ENCODE measurements around the gene NHEJ1.

Gene NHEJ1

GRCh38 chr2:219182331-219183150, 21.9 kb upstream of the NHEJ1 start:
- no peak for DNase-seq (ENCODE audit: low read depth in 2 of 2)

DNA sequence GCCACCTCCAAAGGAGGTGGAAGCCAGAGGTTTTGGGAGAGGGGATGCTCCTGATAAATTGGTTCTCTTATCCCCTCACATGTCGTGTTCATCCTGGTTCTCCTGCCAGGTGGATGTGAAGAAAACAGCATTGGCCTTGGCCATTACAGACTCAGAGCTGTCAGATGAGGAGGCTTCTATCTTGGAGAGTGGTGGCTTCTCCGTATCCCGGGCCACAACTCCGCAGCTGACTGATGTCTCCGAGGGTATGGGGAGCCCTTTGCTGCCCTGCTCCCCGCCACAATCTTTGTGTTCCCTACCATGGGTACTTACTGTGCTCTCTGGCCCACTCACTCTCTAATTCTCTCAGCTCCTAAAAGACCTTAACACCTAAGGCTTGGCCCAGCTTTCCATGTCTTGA, 20.9 kb upstream of the NHEJ1 start:
- DNase-seq (ENCODE audit: low read depth in 2 of 2), result no peak

DNA sequence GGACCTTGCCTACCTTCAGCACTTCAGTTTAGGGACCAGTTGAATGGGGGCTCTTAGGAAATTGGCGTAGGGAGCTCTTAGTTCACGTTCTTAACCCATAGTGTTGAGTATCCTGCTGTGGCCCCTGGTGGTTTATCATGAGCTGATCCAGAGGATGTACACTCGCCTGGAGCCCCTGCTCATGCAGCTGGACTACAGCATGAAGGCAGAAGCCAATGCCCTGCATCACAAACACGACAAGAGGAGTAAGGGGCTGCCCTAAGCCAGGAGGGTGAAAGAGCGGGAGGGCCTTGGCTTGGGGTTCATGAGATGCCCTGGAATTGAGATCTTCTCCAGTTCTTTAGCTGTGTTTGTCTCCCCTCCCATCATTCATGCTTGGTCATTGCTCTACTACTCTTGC, 20.3 kb upstream of the NHEJ1 start:
- DNase-seq (ENCODE audit: low read depth in 2 of 2), result no peak

DNA sequence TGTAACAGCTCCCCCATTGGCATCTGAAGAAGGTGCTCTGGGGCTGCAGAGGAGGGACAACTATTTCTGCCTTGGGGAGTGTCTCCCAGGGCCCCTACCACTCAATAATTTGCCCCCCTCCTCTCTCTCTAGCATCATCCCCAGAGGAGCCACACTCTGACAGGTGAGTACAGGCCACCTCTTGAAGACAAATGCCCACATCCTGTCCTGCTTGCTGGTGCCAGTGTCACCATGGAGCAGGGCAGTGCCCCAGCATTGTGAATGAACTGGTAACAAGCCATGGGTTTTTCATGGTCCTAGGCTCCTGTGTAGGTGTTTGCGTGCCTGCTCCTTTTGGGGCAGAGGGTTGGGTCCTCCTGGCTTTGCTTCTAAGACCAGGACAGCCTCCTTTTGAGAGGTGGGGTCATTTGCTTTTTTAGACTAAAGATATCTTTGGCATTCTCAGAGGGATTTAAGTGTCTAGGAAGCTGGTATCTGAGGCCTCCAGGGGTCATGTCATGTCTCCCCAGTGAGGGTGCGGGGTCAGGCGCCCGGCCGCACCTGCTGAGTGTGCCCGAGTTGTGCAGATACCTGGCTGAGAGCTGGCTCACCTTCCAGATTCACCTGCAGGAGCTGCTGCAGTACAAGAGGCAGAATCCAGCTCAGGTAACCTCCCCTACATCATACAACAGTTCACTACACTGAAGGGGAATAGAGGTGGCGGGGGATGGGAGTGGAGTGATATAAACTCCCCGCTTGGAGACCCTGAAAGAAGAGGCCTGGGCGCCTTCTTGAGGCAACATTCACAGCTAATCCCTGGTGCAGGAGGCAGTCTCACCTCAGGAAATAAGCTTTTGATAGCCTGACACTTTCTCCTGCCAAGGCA, 19.2 kb upstream of the NHEJ1 start:
- no peak for DNase-seq (ENCODE audit: low read depth in 2 of 2)

DNA sequence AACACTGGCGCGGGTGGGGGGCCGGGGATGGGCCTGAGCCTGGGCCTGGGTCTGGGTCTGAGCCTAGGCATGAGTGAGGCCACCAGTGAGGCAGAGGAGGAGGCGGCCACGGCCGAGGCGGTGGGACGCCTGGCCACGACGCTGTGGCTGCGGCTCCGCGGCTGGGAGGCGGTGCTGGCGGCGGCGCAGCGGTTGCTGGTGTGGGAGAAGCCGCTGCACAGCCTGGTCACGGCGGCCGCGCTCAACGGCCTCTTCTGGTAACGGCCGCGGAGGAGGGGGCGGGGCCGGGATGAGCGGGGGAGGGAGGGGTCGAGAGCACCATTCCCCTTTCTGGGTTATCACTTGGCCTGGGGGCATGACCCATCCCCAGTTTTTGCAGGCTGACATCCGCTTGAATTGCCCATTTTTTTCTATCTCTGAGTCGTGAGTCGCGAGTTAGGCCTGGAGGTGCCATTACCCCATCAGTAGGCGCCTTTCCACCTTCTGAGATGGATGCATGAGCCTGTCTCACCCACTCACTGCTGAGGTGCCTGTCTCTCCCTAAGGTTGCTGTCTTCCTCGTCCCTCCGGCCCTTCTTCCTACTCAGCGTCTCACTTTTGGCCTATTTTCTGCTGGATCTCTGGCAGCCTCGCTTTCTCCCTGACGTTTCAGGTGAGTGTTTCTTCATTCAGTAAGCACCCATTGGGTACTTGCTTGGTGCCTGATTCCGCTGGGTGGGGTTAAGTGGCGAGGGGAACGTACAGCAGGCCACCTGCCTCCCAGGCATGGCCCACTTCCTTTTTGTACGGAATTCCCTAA, 18.0 kb upstream of the NHEJ1 start:
- DNase-seq (ENCODE audit: low read depth in 2 of 2), result peak in 1 of 2 experiments; percentile 30

DNA sequence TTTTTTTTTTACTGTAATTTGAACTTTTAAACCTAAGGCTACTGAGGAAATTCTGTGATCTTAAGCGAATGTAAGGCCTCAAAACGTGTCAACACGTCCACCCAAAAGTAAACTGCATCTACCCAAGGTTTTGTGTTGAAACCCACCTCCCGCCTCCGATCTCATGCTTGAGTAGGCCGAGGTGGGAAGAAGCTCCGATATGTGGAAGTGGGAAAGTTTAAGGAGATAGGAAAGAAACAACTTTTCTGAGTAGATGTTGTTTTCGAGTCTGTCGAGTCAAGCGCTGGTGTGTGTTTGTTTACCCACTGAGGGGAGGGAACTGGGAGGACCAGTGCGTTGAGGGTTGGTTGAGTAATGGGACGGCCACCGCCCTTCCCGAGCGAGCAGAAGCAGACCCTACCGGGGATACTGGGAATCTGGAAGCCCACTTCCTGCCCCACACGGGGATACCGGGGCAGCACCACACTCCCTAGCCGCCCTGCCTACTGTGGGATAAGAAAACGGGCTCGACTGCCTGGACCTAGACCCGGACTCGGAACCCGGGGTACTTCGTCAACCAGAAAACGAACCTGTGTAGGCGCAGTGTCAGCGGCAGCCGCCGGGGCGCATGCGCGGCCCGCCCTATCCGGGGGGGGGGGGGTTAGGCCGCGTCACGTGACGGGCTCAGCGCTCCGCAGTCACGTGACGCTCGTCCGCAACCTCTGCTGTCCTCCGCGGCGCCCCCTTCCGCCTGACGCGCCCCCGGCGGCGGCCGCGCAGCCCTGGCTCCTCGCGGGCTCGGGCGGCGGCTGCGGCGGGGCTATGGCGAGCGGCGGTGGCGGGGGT, 17.1 kb upstream of the NHEJ1 start, which contains the start of gene RETREG2:
Gene RETREG2 (plus strand): TSS at position 724 of the 825 bp plus-strand sequence. CDS start 78 bp downstream, at position 802.
- peak; percentile 62 to 63 for DNase-seq (ENCODE audit: low read depth in 2 of 2)

GRCh38 chr2:219176818-219177551, 16.4 kb upstream of the NHEJ1 start, which contains the start of gene CNPPD1:
Gene CNPPD1 (minus strand): TSS chr2:219176925. CDS start chr2:219176828, 97 bp downstream.
- peak; percentile 71 to 79 for DNase-seq (ENCODE audit: low read depth in 2 of 2)

DNA sequence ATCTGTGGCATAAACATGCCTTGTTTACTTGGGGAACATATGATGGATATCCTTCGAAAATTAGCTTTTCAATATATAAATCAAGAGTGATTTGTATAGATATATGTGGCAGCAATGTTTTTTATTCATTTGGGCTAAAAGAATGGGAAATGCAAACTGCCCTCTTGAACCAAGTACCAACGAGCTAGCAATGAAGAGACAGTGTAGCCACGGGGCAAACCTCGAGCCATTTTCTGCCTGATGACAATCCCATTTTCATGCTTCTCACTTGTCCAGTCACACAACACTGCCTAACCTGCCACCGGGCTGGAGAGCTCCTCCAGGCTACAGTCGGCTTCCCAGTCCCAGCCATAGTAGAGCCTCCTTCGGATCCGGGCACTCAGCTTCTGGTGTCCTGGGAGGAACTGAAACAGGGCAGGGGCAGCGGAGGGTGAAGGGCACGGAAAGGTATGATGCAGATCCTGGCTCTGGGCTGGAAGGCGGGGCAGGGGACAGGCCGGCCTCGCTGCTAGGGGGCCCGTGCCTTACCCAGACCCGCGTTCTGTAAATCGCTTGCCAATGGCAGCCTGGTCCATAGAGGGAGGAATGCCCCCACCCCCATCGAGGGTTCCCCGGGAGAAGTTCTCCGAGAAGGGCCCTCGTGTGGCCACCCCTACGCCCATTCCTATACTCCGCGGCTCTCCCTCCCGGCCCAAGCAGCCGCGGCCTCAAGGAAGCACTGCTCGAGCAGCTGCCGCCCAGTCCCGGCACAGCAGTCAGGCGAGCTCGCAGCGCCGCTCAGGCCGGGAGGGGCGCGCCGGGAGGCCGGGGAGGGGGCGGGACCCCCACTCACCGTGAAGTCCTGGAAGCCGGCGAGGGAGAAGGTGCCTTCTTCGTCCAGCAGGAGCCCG, 15.6 kb upstream of the NHEJ1 start:
- DNase-seq (ENCODE audit: low read depth in 2 of 2), result peak; percentile 12 to 29

GRCh38 chr2:219175486-219175885, 14.9 kb upstream of the NHEJ1 start:
- no peak for DNase-seq (ENCODE audit: low read depth in 2 of 2)

DNA sequence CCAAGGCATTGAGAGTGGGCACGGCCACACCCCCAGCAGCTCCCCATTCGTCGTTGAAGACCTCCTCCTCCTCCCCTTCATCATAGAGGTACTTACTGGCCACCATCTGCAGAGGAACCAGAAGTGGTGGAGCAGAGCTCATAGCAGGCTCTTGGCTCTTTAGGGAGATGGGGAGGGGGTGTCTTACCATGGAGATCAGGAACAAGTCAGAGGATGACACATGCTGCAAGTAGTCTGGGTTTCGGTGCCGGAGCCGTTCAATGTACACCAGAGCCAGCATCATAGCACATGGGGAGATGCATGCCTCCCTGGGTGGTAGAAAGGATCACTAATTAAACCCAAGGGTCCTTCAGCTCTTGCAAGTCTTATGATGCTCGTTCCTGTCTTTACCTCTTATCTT, 14.2 kb upstream of the NHEJ1 start:
- no peak for DNase-seq (ENCODE audit: low read depth in 2 of 2)

- no peak for DNase-seq (ENCODE audit: low read depth in 2 of 2)
These were observed 13.5 kb upstream of the NHEJ1 start for GRCh38 chr2:219174146-219174545.

DNA sequence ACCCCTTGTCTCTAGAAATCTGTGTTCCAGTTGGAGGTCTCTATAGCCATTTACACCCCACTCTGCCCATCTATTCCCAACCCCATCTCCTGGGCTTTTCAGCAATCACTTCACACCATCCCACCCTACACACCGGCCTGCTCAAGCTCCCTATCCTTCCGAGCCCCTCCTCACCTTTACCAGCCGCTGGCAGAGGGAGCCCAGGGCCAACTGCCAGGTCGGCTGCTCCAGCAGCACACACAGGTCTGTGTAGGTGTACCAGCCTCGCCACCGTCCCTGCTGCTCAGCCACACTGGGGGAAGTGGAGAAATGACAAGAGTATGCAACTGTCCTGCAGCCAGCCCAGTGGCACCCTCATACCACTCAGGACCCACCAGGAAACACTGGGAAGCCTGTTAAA, 12.6 kb upstream of the NHEJ1 start:
- DNase-seq (ENCODE audit: low read depth in 2 of 2), result no peak

DNA sequence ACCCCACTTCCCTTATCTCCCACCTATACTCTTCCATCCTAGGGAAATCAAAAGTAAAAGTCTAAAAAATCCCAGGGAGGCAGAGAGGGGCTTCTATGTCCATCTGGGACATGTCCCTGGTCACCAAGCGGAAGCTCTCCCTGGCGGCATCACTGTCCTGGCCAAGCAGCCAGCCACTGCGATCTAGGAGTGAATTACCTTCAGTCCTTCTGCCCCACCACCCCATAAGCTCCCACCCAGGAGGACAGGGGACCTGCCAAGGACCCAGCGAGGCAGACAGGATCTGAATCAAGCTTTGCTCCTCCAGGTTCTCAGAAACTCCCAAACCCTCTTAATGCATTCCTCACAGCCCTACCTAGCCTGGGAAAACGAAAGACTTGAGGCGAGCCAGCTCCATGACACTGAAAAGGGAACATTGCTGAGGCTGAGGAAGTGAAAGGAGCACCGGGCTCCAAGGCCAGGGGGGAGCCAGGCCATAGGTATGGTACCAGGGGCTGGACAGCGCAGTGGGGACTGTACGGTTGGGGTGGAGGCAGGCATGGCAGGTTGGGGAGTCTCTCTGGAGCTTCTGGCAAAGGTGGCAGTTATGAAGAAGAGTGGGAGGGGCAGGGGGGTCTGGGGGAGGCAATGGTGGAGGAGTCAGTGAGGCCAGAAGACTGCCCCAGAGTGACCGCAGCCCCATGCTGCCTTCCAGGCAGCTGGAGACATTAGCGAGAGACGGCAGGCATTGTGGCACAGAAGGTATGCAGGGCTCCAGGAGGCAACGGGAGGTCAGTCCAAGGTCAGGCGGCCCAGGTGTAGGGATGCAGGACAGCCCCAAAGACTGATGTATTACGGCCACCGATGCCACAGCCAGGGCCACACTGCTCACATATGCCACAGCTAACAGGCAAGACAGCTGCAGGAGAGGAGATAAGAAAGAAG, 11.9 kb upstream of the NHEJ1 start:
- no peak for DNase-seq (ENCODE audit: low read depth in 2 of 2)

- no peak for DNase-seq (ENCODE audit: low read depth in 2 of 2)
These were observed 10.6 kb upstream of the NHEJ1 start for GRCh38 chr2:219171231-219171651.

- no peak for DNase-seq (ENCODE audit: low read depth in 2 of 2)
These were observed 9.5 kb upstream of the NHEJ1 start, which contains the start of gene SLC23A3 for GRCh38 chr2:219169930-219170654. Gene SLC23A3 (minus strand): TSS chr2:219170029. CDS start chr2:219169984, 45 bp downstream.

DNA sequence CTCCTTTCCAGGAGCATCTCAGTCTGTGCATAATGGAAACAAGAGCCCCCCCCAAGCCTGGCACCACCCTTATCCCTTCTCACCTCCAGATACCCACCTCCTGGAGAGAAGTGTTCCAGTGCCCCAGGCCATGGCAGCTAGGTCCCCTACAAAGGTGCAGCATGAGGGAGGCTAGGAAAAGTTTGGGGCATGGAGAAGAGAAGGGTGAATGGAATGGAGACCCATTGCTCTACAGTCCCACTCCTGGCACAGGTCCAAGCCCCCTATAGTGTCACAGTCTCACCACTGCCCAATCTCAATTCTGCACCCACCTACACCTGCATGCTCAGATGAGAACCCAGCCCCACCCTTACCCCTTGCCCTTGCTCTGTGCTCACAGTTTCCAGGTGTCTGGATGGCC, 8.3 kb upstream of the NHEJ1 start:
- no peak for DNase-seq (ENCODE audit: low read depth in 2 of 2)

- DNase-seq (ENCODE audit: low read depth in 2 of 2), result no peak
These were observed 7.9 kb upstream of the NHEJ1 start for GRCh38 chr2:219168526-219168925.

All from stimulated activated CD4-positive, alpha-beta T cell treated with anti-CD3 and anti-CD28 coated beads, Interleukin-12 subunit alpha, Interleukin-12 subunit beta, amount 100 ng/mL, for 24 hours (primary cell).